Endometrial microvascular endothelial cells (primary cell): Measurements from ENCODE around the gene DERL3. TPM values are rescaled to one million over a fixed set of nuclear protein-coding genes. Genes with fewer than 3 reads are reported as not detected.
"Not testable (repeated sequence)": the region's sequence is repeated elsewhere in the genome, so short reads cannot be mapped to it uniquely, and the experiment has no call there.

Experiments
- in situ Hi-C: cut with HindIII; loops from 2 replicates; pipeline ENCODE4 v1.10.0; 2017; ENCODE audit warnings: low sequenced_read_pairs, low pct_unique_long_range_greater_than_20kb; ENCODE audit errors: inconsistent ontology term
- total RNA-seq: library from RNA; depleted of rRNA; stranded (reverse); fragments of >200 nt; gene quantifications from one replicate; pipeline ENCODE4 v1.2.3, GENCODE V29; 2015; ENCODE audit errors: inconsistent ontology term

The DERL3 gene
- not detected for total RNA-seq

GRCh38 chr22:23838681-23839468 lies at the start of gene DERL3:
Gene DERL3, minus strand, starts transcription at chr22:23839006. Its CDS starts 19 bp downstream, at chr22:23838987.
- in situ Hi-C loops = no loop called here

DNA sequence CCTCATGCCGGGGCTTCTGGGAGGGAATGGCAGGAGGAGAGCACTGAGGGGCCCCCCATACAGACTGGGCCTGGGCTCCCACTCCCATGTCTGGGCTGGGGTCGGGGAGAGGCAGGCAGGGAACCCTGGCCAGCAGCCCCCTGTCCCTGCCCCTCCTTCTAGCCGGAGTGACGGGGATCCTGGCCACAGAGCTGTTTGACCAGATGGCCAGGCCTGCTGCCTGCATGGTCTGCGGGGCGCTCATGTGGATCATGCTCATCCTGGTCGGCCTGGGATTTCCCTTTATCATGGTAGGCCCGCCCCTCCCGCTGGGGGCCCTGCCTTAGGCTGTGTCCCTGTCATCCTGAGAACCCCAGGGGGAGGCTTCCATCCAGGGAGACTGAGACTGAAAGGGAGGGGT lies 45.3 kb upstream of the DERL3 start:
- in situ Hi-C loops = no loop called here

DNA sequence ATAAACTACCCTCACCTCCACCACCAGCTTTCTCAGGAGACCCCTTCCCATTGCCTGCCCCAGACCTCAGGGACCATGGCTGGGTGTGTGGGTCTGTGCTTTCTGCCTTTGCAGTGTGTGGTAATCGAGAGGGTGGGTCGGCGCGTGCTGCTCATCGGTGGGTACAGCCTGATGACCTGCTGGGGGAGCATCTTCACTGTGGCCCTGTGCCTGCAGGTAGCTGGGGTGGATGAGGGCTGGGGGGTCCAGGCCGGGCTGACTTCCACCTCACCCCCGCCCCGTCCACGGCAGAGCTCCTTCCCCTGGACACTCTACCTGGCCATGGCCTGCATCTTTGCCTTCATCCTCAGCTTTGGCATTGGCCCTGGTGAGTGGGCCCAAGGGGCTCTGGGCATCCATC lies 44.9 kb upstream of the DERL3 start:
- in situ Hi-C loops = no loop called here

DNA sequence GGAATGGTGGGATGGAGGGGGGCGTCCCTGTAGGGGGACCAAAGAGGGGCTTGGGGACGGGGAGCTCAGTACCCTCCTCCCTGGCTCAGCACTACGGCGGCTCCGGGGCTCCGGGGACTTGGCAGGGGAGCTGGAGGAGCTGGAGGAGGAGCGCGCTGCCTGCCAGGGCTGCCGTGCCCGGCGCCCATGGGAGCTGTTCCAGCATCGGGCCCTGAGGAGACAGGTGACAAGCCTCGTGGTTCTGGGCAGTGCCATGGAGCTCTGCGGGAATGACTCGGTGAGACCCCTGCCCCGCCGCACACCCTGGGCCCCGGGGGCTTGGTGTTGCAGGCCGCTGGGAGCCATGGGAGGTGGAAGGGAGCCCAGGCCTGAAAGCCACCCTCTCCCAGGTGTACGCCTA lies 43.6 kb upstream of the DERL3 start:
- in situ Hi-C loops = no loop called here

DNA sequence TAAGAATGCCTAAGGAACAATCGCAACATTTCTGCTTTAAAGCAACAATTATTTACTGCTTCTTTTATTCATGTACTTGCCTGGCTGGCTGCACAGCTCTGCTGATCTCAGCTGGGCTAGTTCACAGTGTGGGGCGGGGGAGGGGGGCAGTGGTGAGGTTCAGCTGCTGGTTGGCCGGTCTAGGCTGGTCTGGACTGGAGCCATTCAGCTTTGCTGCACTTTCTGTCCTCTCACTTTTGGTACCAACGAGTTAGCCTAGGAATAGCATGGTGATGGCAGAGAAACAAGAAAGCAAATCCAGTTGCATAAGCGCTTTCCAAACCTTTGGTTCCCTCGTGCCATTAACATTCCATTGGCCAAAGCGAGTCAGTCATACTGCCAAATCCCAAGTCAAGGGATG lies 39.4 kb upstream of the DERL3 start:
- in situ Hi-C loops = no loop called here

GRCh38 chr22:23877566-23877965 lies 38.8 kb upstream of the DERL3 start:
- in situ Hi-C loops = no loop called here

GRCh38 chr22:23875801-23876200 lies 37.0 kb upstream of the DERL3 start:
- in situ Hi-C loops = no loop called here

DNA sequence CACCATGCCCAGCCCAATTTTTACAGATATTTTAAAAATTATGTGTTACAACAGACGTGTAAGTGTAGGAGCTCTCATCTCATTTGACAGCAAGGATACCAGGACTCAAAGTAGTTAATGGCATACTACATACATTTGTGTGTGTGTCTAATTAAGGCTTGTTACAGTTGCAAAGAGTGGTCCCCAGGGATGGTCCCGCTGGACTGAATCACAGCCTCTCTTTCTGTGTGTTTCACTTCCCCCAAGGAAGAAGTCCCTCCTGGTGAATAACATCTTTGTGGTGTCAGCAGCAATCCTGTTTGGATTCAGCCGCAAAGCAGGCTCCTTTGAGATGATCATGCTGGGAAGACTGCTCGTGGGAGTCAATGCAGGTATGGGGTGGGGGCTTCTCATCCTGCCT lies 36.1 kb upstream of the DERL3 start:
- in situ Hi-C loops = no loop called here

GRCh38 chr22:23868580-23868979 lies 29.8 kb upstream of the DERL3 start:
- in situ Hi-C loops = no loop called here

DNA sequence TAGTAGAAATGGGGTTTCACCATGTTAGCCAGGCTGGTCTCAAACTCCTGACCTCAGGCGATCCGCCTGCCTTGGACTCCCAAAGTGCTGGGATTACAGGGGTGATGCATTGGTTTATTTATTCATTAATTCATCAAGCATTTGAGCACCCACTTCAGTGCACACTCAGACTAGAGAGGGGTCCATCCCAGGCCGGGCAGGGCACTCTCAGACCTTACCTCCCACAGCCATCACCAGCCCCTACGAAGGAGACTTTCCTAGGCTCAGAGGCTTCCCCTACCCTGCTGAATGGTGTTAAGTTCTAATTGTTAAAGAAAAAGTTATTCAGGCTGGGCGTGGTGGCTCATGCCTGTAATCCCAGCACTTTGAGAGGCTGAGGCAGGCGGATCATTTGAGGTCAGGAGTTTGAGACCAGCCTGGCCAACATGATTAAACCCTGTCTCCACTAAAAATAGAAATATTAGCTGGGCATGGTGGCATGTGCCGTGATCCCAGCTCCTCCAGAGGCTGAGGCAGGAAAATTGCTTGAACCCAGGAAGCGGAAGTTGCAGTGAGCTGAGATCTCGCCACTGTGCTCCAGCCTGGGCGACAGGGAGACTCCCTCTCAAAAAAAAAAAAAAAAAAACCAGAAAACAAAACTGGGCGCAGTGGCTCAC lies 25.8 kb upstream of the DERL3 start:
- in situ Hi-C loops = not testable (repeated sequence)

- in situ Hi-C loops = no loop called here
Measured at GRCh38 chr22:23862103-23862502, 23.3 kb upstream of the DERL3 start.

GRCh38 chr22:23860187-23860586 lies 21.4 kb upstream of the DERL3 start:
- in situ Hi-C loops = not testable (repeated sequence)

DNA sequence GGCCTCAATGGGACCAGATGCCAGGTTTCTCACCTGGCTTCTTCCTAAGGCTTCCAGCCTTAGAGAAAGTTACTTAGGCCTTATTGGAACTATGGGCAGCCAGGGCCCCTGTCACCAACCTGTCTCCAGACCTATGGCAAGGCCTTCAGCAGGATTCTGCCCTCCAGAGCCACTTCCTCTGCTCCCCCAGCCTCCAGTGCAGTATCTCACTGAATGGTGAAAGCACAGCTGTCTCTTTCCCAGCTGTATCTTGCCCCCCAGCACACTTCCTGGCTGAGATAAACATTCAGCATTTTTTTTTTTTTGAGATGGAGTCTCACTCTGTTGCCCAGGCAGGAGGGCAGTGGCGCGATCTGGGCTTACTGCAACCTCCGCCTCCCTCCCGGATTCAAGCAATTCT lies 20.4 kb upstream of the DERL3 start:
- in situ Hi-C loops = no loop called here

DNA sequence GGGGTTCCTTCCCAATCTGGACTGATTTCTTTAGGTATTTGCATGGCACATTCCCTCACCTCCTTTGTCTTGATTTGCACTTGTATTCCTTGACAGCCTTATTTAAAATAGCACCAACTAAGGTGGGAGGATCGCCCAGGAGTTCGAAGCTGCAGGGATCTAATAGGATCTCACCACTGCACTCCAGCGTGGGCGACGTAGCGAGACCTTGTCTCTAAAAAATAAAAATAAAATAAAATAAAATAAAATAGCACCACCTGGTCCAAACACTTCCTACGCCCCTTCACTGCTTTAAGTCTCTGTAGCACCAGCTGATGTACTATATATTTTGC lies 19.6 kb upstream of the DERL3 start:
- in situ Hi-C loops = no loop called here

DNA sequence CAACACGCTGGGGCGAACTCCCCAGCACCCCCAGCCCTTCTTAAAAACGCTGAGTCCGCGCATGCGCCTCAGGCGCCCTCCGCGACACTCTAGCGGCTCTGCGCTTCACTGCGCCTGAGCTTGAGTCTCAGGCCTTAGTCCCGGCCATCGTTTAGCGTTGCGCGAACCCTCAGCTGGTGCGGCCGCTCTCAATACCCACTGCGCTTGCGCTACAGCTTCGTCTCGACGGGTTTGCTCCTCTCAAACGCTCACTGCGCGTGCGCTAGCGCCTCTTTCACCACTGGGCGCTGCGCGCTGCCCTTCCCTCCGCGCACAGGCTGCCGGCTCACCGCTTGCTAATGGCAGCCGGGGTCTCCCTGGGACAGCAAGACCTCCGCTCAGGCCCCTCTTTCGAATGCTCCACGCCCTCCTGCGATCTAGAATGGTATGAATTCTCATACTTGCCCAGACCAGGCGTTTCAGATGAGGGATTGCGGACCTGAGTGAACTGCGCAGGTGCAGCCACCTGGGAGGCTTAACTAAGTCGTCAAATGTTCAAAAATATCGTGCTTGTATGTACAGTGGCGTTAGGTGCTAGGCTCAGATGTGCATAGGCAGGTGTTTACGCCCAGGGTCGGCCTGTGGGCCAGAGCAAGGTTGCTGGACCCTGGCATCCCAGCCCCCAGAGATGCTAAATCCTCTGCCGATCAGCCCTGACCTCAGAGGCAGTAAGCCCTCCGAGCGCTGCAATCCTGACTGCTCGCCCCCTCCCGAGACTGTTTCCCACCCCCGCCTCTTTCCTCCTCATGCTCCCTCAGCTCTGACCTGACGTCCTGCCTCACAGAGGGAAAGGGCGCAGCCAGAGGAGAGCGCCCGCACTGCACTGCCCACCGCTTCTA lies 19.0 kb upstream of the DERL3 start, which contains the start of gene SLC2A11:
Gene SLC2A11 (plus strand): TSS at position 270 of the 878 bp plus-strand sequence. CDS start 125 bp downstream, at position 395.
- in situ Hi-C loops = no loop called here

DNA sequence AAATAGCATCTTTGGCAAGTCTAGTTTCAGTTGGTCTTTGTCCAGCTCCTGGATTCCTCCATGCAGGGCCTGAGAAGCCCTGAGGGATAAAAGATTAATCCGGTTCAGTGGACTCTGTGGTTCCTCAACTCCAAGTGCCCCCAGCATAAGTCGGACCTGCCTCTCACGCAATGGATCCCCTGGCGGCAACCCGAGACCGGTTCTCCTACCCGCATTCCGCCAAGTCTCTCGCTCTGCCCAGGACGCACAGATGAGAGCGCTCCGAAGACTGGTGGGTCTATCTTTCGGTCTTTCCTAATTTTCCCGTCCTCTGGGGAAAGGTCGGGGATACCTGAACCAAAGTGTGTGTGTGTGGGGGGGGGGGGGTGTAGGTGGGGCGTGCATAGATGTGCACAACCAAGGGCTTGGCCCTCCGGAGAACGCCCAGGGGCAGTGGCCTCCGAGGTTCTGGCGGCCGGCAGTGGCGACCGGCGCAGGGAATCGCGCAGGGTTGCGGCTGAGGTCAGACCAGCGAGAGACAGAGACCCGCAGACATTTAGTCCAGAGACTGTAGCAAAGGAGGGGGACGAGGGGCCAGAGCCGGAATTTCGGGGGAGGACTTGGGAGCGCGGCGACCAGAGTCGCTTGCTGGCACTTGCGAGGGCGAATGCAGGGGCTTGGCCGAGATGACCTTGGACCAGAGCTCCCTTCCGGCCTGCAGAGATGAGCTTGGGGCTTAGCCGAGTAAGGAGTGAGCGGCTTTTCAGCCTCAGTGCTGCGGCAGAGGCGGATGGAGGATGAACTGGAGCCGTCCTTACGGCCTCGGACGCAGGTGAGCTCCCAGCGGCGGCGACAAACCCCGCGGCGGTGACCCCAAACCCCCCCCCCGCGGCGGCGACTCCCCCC lies 18.2 kb upstream of the DERL3 start:
- in situ Hi-C loops = no loop called here

- in situ Hi-C loops = no loop called here
Measured at GRCh38 chr22:23850136-23850611, 11.4 kb upstream of the DERL3 start.
